ENCODE measurements around the gene GLTP.
"Not testable (repeated sequence)": the region's sequence is repeated elsewhere in the genome, so short reads cannot be mapped to it uniquely, and the experiment has no call there.

Gene GLTP

DNA sequence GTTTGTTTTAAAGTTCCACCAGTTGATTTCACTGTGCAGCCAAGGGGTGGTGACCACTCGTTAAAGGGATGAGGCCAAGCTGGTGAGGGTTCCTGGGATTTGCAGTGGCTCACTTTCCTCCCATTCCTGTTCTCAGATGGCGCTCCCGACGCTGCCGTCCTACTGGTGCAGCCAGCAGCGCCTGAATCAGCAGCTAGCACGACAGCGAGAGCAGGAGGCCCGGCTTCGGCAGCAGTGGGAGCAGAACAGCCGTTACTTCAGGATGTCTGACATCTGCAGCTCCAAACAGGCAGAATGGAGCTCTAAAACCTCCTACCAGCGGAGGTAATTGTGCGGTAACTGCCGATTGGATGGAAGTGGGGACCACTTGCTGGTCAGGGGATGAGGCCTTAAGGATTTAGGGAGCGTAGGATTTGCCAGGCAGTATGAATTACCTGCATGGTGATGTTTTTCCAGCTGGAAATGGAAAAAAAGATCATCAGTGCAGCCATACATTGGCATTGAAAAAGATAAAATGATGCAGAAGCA lies 22.6 kb upstream of the GLTP start:
- peaks cover 46% of the 10 kb centered on the region; the same call in 1 of the 2 replicates for H3K36me3 ChIP-seq (ENCODE audit: insufficient read depth, low read length)
- peaks cover 16% of the 10 kb centered on the region for H3K4me1 ChIP-seq (ENCODE audit: insufficient read depth, low read length, poor library complexity, severe bottlenecking)
- H3K9me2 ChIP-seq (replicated peaks; ENCODE audit: low read depth, low read length): no peaks in the 10 kb centered on the region
- no peaks in the 10 kb centered on the region for H3K27me3 ChIP-seq (ENCODE audit: insufficient read depth, low read length, poor library complexity, severe bottlenecking)
- TF ChIP-seq CTCF (conservative IDR thresholded peaks at IDR 0.05; ENCODE audit: low read length) (no peak), EZH2phosphoT487 (IDR thresholded peaks at IDR 0.05; ENCODE audit: borderline replicate concordance) (no peak)
- no peak overlapping the region for H3K4me2 ChIP-seq (ENCODE audit: low read depth, low read length, poor library complexity, severe bottlenecking)
- H3F3A ChIP-seq (ENCODE audit: low read depth): no peaks in the 10 kb centered on the region
- peaks cover 10% of the 10 kb centered on the region for H4K20me1 ChIP-seq (ENCODE audit: insufficient read depth, low read length, poor library complexity, severe bottlenecking)
- H3K9ac ChIP-seq (ENCODE audit: low read depth, low read length, poor library complexity, severe bottlenecking): peak overlapping the region; percentile 84
- H3K79me2 ChIP-seq (ENCODE audit: insufficient read depth, low read length): peaks cover 28% of the 10 kb centered on the region
- H2AFZ ChIP-seq (ENCODE audit: low read length): no peak overlapping the region
- H3K4me3 ChIP-seq (ENCODE audit: low read length, poor library complexity, severe bottlenecking): no peak overlapping the region
- H3K9me3 ChIP-seq (ENCODE audit: insufficient read depth, low read depth, low read length): no peaks in the 10 kb centered on the region

DNA sequence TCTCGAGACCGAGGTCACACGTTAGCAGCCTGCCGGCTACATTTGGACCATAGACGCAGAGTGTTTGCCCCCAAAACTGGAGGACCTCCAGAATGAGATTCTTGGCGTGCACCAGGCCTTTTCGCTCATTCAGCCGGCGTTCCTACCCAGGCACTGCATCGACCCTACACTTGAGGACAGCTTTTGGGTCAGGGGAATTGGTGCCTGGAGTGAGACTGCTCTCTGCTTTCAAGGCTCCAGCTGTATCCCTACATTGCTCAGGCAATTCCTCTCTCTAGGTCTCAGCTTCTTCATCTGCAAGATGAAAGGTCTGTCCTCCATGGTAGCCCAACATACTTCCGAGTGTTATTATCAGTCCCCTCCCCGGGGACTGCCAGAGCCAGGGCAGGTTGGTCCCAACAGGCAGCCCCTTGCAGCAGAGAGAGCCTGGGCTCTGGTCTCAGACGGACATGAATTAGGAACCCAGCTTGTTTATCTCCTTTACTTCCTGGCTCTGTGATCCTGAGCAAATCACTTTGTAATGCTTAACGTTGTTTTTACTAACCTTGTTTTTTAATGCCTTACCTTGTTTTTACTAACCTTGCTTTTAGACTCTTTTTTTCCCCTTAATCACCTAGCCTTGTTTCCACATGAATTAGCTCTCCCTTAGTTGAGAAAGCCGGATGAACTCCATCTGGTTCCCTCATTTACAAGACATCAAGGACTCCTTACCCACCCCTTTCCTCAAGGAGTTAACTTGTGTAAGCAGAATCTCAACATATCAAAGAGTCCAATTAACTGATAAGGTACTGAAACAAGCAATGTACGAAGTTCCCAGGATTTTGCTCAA lies 20.6 kb upstream of the GLTP start:
- peak overlapping the region; percentile 84 for H3K9ac ChIP-seq (ENCODE audit: low read depth, low read length, poor library complexity, severe bottlenecking)
- no peaks in the 10 kb centered on the region for H3K27me3 ChIP-seq (ENCODE audit: insufficient read depth, low read length, poor library complexity, severe bottlenecking)
- H2AFZ ChIP-seq (ENCODE audit: low read length): peak overlapping the region; percentile 98
- H3K36me3 ChIP-seq (ENCODE audit: insufficient read depth, low read length): peaks cover 28% of the 10 kb centered on the region; the same call in 1 of the 2 replicates
- peaks cover 16% of the 10 kb centered on the region for H3K4me1 ChIP-seq (ENCODE audit: insufficient read depth, low read length, poor library complexity, severe bottlenecking)
- H3K4me2 ChIP-seq (ENCODE audit: low read depth, low read length, poor library complexity, severe bottlenecking): peak overlapping the region; percentile 79
- peaks cover 28% of the 10 kb centered on the region for H3K79me2 ChIP-seq (ENCODE audit: insufficient read depth, low read length)
- peaks cover 10% of the 10 kb centered on the region for H4K20me1 ChIP-seq (ENCODE audit: insufficient read depth, low read length, poor library complexity, severe bottlenecking)
- H3F3A ChIP-seq (ENCODE audit: low read depth): no peaks in the 10 kb centered on the region
- H3K9me2 ChIP-seq (replicated peaks; ENCODE audit: low read depth, low read length): no peaks in the 10 kb centered on the region
- TF ChIP-seq CTCF (conservative IDR thresholded peaks at IDR 0.05; ENCODE audit: low read length) (no peak), EZH2phosphoT487 (IDR thresholded peaks at IDR 0.05; ENCODE audit: borderline replicate concordance) (no peak)
- H3K4me3 ChIP-seq (ENCODE audit: low read length, poor library complexity, severe bottlenecking): peak overlapping the region; percentile 84
- H3K9me3 ChIP-seq (ENCODE audit: insufficient read depth, low read depth, low read length): no peaks in the 10 kb centered on the region

- H4K20me1 ChIP-seq (ENCODE audit: insufficient read depth, low read length, poor library complexity, severe bottlenecking): peaks cover 10% of the 10 kb centered on the region
- peak within 1 kb of the TSS; percentile 98 for H2AFZ ChIP-seq (ENCODE audit: low read length)
- no peaks in the 10 kb centered on the region for H3K27me3 ChIP-seq (ENCODE audit: insufficient read depth, low read length, poor library complexity, severe bottlenecking)
Measured at GRCh38 chr12:109899783-109900751, 19.7 kb upstream of the GLTP start, which contains the start of gene TCHP. Gene TCHP (plus strand): TSS chr12:109900274. CDS start chr12:109903027, 2,753 bp downstream.

DNA sequence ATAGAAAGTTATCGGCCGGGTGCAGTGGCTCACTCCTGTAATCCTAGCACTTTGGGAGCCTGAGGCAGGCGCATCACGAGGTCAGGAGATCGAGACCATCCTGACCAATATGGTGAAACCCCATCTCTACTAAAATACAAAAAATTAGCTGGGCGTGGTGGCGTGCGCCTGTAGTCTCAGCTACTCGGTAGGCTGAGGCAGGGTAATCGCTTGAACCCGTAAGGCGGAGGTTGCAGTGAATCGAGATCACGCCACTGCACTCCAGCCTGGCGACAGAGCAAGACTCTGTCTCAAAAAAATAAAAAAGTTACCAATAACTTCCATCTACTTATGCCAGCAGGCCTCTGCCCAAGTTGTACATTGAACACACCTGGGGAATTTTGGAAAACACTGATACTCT lies 19.0 kb upstream of the GLTP start:
- Histone ChIP-seq H3K79me2 (ENCODE audit: insufficient read depth, low read length) (peaks cover 28% of the 10 kb centered on the region), H3K4me2 (ENCODE audit: low read depth, low read length, poor library complexity, severe bottlenecking) (peak overlapping the region; percentile 79), H3K4me3 (ENCODE audit: low read length, poor library complexity, severe bottlenecking) (peak overlapping the region; percentile 84), H2AFZ (ENCODE audit: low read length) (peak overlapping the region; percentile 98), H3K9ac (ENCODE audit: low read depth, low read length, poor library complexity, severe bottlenecking) (peak overlapping the region; percentile 84), H3K4me1 (ENCODE audit: insufficient read depth, low read length, poor library complexity, severe bottlenecking) (peaks cover 16% of the 10 kb centered on the region), H3K36me3 (ENCODE audit: insufficient read depth, low read length) (peaks cover 15% of the 10 kb centered on the region; the same call in 1 of the 2 replicates)
- not testable (repeated sequence) for H3K27me3 ChIP-seq (ENCODE audit: insufficient read depth, low read length, poor library complexity, severe bottlenecking); H4K20me1 ChIP-seq (ENCODE audit: insufficient read depth, low read length, poor library complexity, severe bottlenecking); H3K9me3 ChIP-seq (ENCODE audit: insufficient read depth, low read depth, low read length); H3F3A ChIP-seq (ENCODE audit: low read depth); H3K9me2 ChIP-seq (replicated peaks; ENCODE audit: low read depth, low read length)

More at GRCh38 chr12:109899783-109900751, 19.7 kb upstream of the GLTP start, which contains the start of gene TCHP:
- Histone ChIP-seq H3K9me2 (replicated peaks; ENCODE audit: low read depth, low read length) (no peaks in the 10 kb centered on the region), H3K36me3 (ENCODE audit: insufficient read depth, low read length) (peaks cover 22% of the 10 kb centered on the region; the same call in 1 of the 2 replicates), H3K79me2 (ENCODE audit: insufficient read depth, low read length) (peaks cover 28% of the 10 kb centered on the region), H3K4me1 (ENCODE audit: insufficient read depth, low read length, poor library complexity, severe bottlenecking) (peaks cover 16% of the 10 kb centered on the region), H3K9ac (ENCODE audit: low read depth, low read length, poor library complexity, severe bottlenecking) (peak within 1 kb of the TSS; percentile 84), H3K4me3 (ENCODE audit: low read length, poor library complexity, severe bottlenecking) (peak within 1 kb of the TSS; percentile 84), H3K9me3 (ENCODE audit: insufficient read depth, low read depth, low read length) (no peaks in the 10 kb centered on the region), H3F3A (ENCODE audit: low read depth) (no peaks in the 10 kb centered on the region), H3K4me2 (ENCODE audit: low read depth, low read length, poor library complexity, severe bottlenecking) (peak within 1 kb of the TSS; percentile 79)
- TF ChIP-seq CTCF (conservative IDR thresholded peaks at IDR 0.05; ENCODE audit: low read length) (peak; percentile 44), EZH2phosphoT487 (IDR thresholded peaks at IDR 0.05; ENCODE audit: borderline replicate concordance) (no peak)
